A549 (cell line): ENCODE results near the gene MESD. TPM values are rescaled to one million over a fixed set of nuclear protein-coding genes. Genes with fewer than 3 reads are reported as not detected.

Source experiments
- ATAC-seq, 2 experiments: fragments of 200-7000 bp in 1 of 2; fragments of >200 bp in 1 of 2; cut with Nextera tagmentation in 1 of 2; cut with Tn5 transposase in 1 of 2; 3 replicates each; pipeline versions ENCODE4 v1.8.0 to v1.9.1; 2018 to 2020; ENCODE audit warnings: mild to moderate bottlenecking in 1 of 2, moderate library complexity in 1 of 2
- CTCF ChIA-PET: fragments of 300-600 bp; sonication (Branson Sonifier 250); formaldehyde crosslinking; extraction: SDS; loops from one replicate; lab custom pipeline; 2021; ENCODE audit warnings: antibody characterized with exemption, inconsistent platforms; lab: Yijun Ruan, JAX
- POLR2A ChIA-PET: fragments of 350-600 bp; formaldehyde crosslinking; extraction: SDS; loops from one replicate; lab custom pipeline; 2021; ENCODE audit warnings: antibody characterized with exemption, inconsistent platforms; lab: Yijun Ruan, JAX
- DNase-seq, 2 experiments: peaks; one replicate each; pipeline versions ENCODE4 v3.0.0 to v3.0.0-alpha.2; 2011 to 2016; ENCODE audit warnings: low read depth in 1 of 2, low spot score in 1 of 2
- FAIRE-seq: peaks from 2 replicates; lab custom pipeline; 2011; peaks lifted over from hg19 to GRCh38; lab: Jason Lieb, UNC
- H3K27ac ChIP-seq, 2 experiments: fragments of >200 bp; sonication (Bioruptor Twin); formaldehyde crosslinking; 3 replicates each; pipeline ENCODE4 v1.5.1; 2016 to 2017
- H3K4me1 ChIP-seq: fragments of >200 bp; sonication (Bioruptor Twin); formaldehyde crosslinking; 3 replicates; pipeline ENCODE4 v1.6.1; 2016
- H3K4me2 ChIP-seq: fragments of >200 bp; sonication (Bioruptor Twin); formaldehyde crosslinking; 3 replicates; pipeline ENCODE4 v1.6.1; 2016
- H3K4me3 ChIP-seq: fragments of >200 bp; sonication (Bioruptor Twin); formaldehyde crosslinking; 3 replicates; pipeline ENCODE4 v1.5.1; 2016
- H3K9me3 ChIP-seq: fragments of >200 bp; sonication (Bioruptor Twin); formaldehyde crosslinking; 3 replicates; pipeline ENCODE4 v1.6.1; 2016
- BCL3 ChIP-seq: fragments of >200 bp; sonication (Bioruptor Twin); formaldehyde crosslinking; IDR thresholded peaks from 3 replicates; pipeline ENCODE4 v1.6.1; 2016
- BHLHE40 ChIP-seq: IDR thresholded peaks from 2 replicates; pipeline ENCODE4 v1.6.1; 2012; ENCODE audit warnings: low read depth, low read length, inconsistent platforms
- CBX8 ChIP-seq: fragments of 200-600 bp; sonication (generic); IDR thresholded peaks from 2 replicates; pipeline ENCODE4 v1.6.1; 2016
- CEBPB ChIP-seq, 2 experiments: fragments of >200 bp in 1 of 2; sonication (Bioruptor Twin) in 1 of 2; formaldehyde crosslinking in 1 of 2; IDR thresholded peaks; 2 replicates each; pipeline ENCODE4 v1.6.1; 2012 to 2016
- CHD4 ChIP-seq: fragments of 200-600 bp; sonication (generic); IDR thresholded peaks from 2 replicates; pipeline ENCODE4 v1.6.1; 2016; ENCODE audit warnings: antibody characterized with exemption, mild to moderate bottlenecking, borderline replicate concordance
- E2F6 ChIP-seq: IDR thresholded peaks from 2 replicates; pipeline ENCODE4 v1.6.1; 2012; ENCODE audit warnings: low read depth, borderline replicate concordance
- EHMT2 ChIP-seq: fragments of 200-600 bp; sonication (generic); IDR thresholded peaks from 2 replicates; pipeline ENCODE4 v1.6.1; 2016; ENCODE audit warnings: antibody characterized with exemption, low read depth, mild to moderate bottlenecking, moderate library complexity
- ESRRA ChIP-seq: fragments of 150-350 bp; IDR thresholded peaks from 2 replicates; pipeline ENCODE4 v1.6.1; 2014; ENCODE audit warnings: mild to moderate bottlenecking, low read length, borderline replicate concordance
- FOSL2 ChIP-seq, 2 experiments: fragments of 450-650 bp in 1 of 2; fragments of >200 bp in 1 of 2; sonication (Bioruptor Twin) in 1 of 2; formaldehyde crosslinking; IDR thresholded peaks; 2 replicates each; pipeline versions ENCODE4 v1.5.0 to v1.6.1; 2016 to 2020; ENCODE audit warnings: mild to moderate bottlenecking in 1 of 2, moderate library complexity in 1 of 2
- FOXS1 ChIP-seq: fragments of 250-450 bp; sonication (Bioruptor Pico); IDR thresholded peaks from 2 replicates; pipeline ENCODE4 v1.5.0; 2020; ENCODE audit warnings: mild to moderate bottlenecking, moderate library complexity
- HDAC2 ChIP-seq: fragments of 200-600 bp; sonication (generic); IDR thresholded peaks from 2 replicates; pipeline ENCODE4 v1.6.1; 2016
- HOXA7 ChIP-seq: fragments of 250-450 bp; sonication (Bioruptor Pico); IDR thresholded peaks from 2 replicates; pipeline ENCODE4 v1.5.0; 2020; ENCODE audit warnings: mild to moderate bottlenecking, moderate library complexity
- KDM1A ChIP-seq: fragments of 200-600 bp; sonication (generic); IDR thresholded peaks from 2 replicates; pipeline ENCODE4 v1.6.1; 2016; ENCODE audit warnings: low read depth, mild to moderate bottlenecking
- MAFK ChIP-seq: fragments of 450-650 bp; IDR thresholded peaks from 2 replicates; pipeline ENCODE4 v1.6.1; 2014; ENCODE audit not compliant: partially characterized antibody
- MAX ChIP-seq: IDR thresholded peaks from 2 replicates; pipeline ENCODE4 v1.6.1; 2012
- MAZ ChIP-seq: fragments of 150-350 bp; IDR thresholded peaks from 2 replicates; pipeline ENCODE4 v1.6.1; 2014; ENCODE audit warnings: antibody characterized with exemption, low read depth, low read length, borderline replicate concordance
- MYC ChIP-seq: IDR thresholded peaks from 2 replicates; pipeline ENCODE4 v1.6.1; 2012; ENCODE audit warnings: mild to moderate bottlenecking, inconsistent platforms, low read length, improper control_type of control experiment, borderline replicate concordance
- NPAS2 ChIP-seq: fragments of 250-450 bp; sonication (Bioruptor Pico); IDR thresholded peaks from 2 replicates; pipeline ENCODE4 v1.8.0; 2022; ENCODE audit warnings: mild to moderate bottlenecking, moderate library complexity, borderline replicate concordance
- PBX3 ChIP-seq: IDR thresholded peaks from 2 replicates; pipeline ENCODE4 v1.6.1; 2012
- PHF8 ChIP-seq: fragments of 200-600 bp; sonication (generic); IDR thresholded peaks from 2 replicates; pipeline ENCODE4 v1.6.1; 2016; ENCODE audit warnings: low read depth, mild to moderate bottlenecking, antibody characterized with exemption, moderate library complexity, borderline replicate concordance
- POLR2AphosphoS2 ChIP-seq: conservative IDR thresholded peaks from 2 replicates; pipeline ENCODE4 v1.6.1; 2012; ENCODE audit warnings: low read length, improper control_type of control experiment, inconsistent platforms
- RAD21 ChIP-seq, 2 experiments: fragments of >200 bp in 1 of 2; sonication (Bioruptor Twin) in 1 of 2; formaldehyde crosslinking in 1 of 2; IDR thresholded peaks in 1 of 2; conservative IDR thresholded peaks in 1 of 2; 2 replicates in 1 of 2; 3 replicates in 1 of 2; pipeline ENCODE4 v1.6.1; 2012 to 2018; ENCODE audit warnings: inconsistent platforms in 1 of 2
- RCOR1 ChIP-seq: fragments of 150-350 bp; IDR thresholded peaks from 2 replicates; pipeline ENCODE4 v1.6.1; 2014; ENCODE audit warnings: antibody characterized with exemption, low read length, low read depth
- RFX5 ChIP-seq: fragments of 450-650 bp; IDR thresholded peaks from 2 replicates; pipeline ENCODE4 v1.7.1; 2014; ENCODE audit warnings: antibody characterized with exemption, mild to moderate bottlenecking, moderate library complexity
- RNF2 ChIP-seq: fragments of 200-600 bp; sonication (generic); IDR thresholded peaks from 2 replicates; pipeline ENCODE4 v1.6.1; 2016; ENCODE audit warnings: low read depth, mild to moderate bottlenecking, antibody characterized with exemption, moderate library complexity, borderline replicate concordance
- SMC3 ChIP-seq: fragments of >200 bp; sonication (Bioruptor Twin); formaldehyde crosslinking; IDR thresholded peaks from 3 replicates; pipeline ENCODE4 v1.6.1; 2018; ENCODE audit warnings: inconsistent platforms
- SREBF2 ChIP-seq: fragments of 450-650 bp; IDR thresholded peaks from 2 replicates; pipeline ENCODE4 v1.6.1; 2014; ENCODE audit warnings: mild to moderate bottlenecking, moderate library complexity
- ZNF302 ChIP-seq: fragments of 250-450 bp; sonication (Bioruptor Pico); IDR thresholded peaks from 2 replicates; pipeline ENCODE4 v1.9.0; 2021; ENCODE audit warnings: inconsistent platforms, mild to moderate bottlenecking, moderate library complexity
- ZSCAN20 ChIP-seq: fragments of 250-450 bp; sonication (Bioruptor Pico); IDR thresholded peaks from 2 replicates; pipeline ENCODE4 v1.8.0; 2022; ENCODE audit warnings: mild to moderate bottlenecking, moderate library complexity
- WGBS: methylation state at CpG from one replicate; pipeline ENCODE4 v1.1.6; 2017; ENCODE audit errors: missing lambda C conversion rate; 5-methylcytosine and 5-hydroxymethylcytosine counted together
- polyA plus RNA-seq, 4 experiments: library from polyadenylated mRNA; depleted of rRNA in 3 of 4; stranded (reverse); fragments of >200 nt; fragmentation: RNase III in 1 of 4; extraction: RNeasy Plus Mini Kit Qiagen cat#74134 plus additional on column Dnase treatment in 1 of 4; gene quantifications; 2 replicates in 3 of 4; 3 replicates in 1 of 4; pipeline ENCODE4 v1.2.3, GENCODE V29; 2011 to 2017

Gene MESD
- polyA plus RNA-seq, 2 of the 4 experiments (the other 2 are of a cell fraction), result 35.6 to 39.4 TPM

- WGBS, result 92% methylated on average over 3 of the region's 3 CpGs
- no peaks in the 10 kb centered on the region; the same call in 2 of the 3 replicates for H3K4me1 ChIP-seq
- DNase-seq, result peak in 1 of 2 experiments; percentile 20
- no peak for TF ChIP-seq ZNF302 (CRISPR knock-in tag)
- no peak for TF ChIP-seq MAFK
- TF ChIP-seq RNF2, result no peak
- no peak for TF ChIP-seq BCL3
- no peak for TF ChIP-seq RCOR1
- no peak for TF ChIP-seq SREBF2
- no peak for TF ChIP-seq NPAS2 (CRISPR knock-in tag)
- no peak for TF ChIP-seq RFX5
- no peak for TF ChIP-seq EHMT2
- TF ChIP-seq FOXS1 (CRISPR knock-in tag), result no peak
- TF ChIP-seq, all 56 proteins: peak for 0
- CTCF ChIA-PET, result interaction anchor here (0.7 to 1.7 kb wide), 4 partner anchors 13 to 459 kb away, joined by 3 to 6 read pairs (median 3); no protein-coding TSS in a partner anchor
- Histone ChIP-seq H3K4me2 (no peak overlapping the region), H3K27ac (no peak overlapping the region), H3K9me3 (no peaks in the 10 kb centered on the region), H3K4me3 (no peak overlapping the region)
- POLR2A ChIA-PET, result no interaction called here
- no peak for FAIRE-seq
- ATAC-seq, result peak; percentile 57 to 74; a peak in 5 of 6 replicates
These were observed 54.8 kb downstream of the MESD start for GRCh38 chr15:80934761-80935221.

GRCh38 chr15:80932989-80933388 lies 56.6 kb downstream of the MESD start:
- DNase-seq, result no peak
- TF ChIP-seq MAZ (no peak), MYC (no peak), BHLHE40 (no peak), BCL3 (no peak), HDAC2 (no peak), ZSCAN20 (CRISPR knock-in tag) (no peak), RFX5 (no peak), KDM1A (no peak), FOSL2 (IDR thresholded peaks at IDR 0.05) (no peak), FOSL2 (CRISPR knock-in tag; IDR thresholded peaks at IDR 0.05) (no peak), CBX8 (no peak), PHF8 (no peak)
- ATAC-seq, result no peak
- H3K4me2 ChIP-seq, result no peak overlapping the region
- WGBS, result 92% methylated on average over 15 of the region's 15 CpGs
- ChIA-PET CTCF (no interaction called here), POLR2A (no interaction called here)
- no peak overlapping the region for H3K4me3 ChIP-seq
- FAIRE-seq, result no peak
- no peaks in the 10 kb centered on the region; the same call in 2 of the 3 replicates for H3K4me1 ChIP-seq
- no peaks in the 10 kb centered on the region for H3K9me3 ChIP-seq
- H3K27ac ChIP-seq, result no peak overlapping the region

- H3K4me1 ChIP-seq, result no peaks in the 10 kb centered on the region; the same call in 2 of the 3 replicates
- ChIA-PET POLR2A (no interaction called here), CTCF (no interaction called here)
- no peak overlapping the region for H3K27ac ChIP-seq
- WGBS, result 73% methylated on average over 5 of the region's 5 CpGs
- no peak for TF ChIP-seq RNF2
- no peak for TF ChIP-seq RAD21 (conservative IDR thresholded peaks at IDR 0.05 in 1 of 2, IDR thresholded peaks at IDR 0.05 in 1 of 2)
- TF ChIP-seq ZNF302 (CRISPR knock-in tag), result no peak
- TF ChIP-seq HDAC2, result no peak
- no peak for TF ChIP-seq PBX3
- TF ChIP-seq MYC, result no peak
- TF ChIP-seq CEBPB (IDR thresholded peaks at IDR 0.05), result no peak
- TF ChIP-seq ESRRA, result no peak
- TF ChIP-seq SMC3, result no peak
- TF ChIP-seq MAX, result no peak
- TF ChIP-seq PHF8, result no peak
- TF ChIP-seq BCL3, result no peak
- no peak for TF ChIP-seq EHMT2
- TF ChIP-seq RCOR1, result no peak
- TF ChIP-seq POLR2AphosphoS2, result no peak
- TF ChIP-seq HOXA7, result no peak
- no peak for TF ChIP-seq CHD4
- TF ChIP-seq E2F6, result no peak
- H3K9me3 ChIP-seq, result no peaks in the 10 kb centered on the region
- H3K4me2 ChIP-seq, result no peak overlapping the region
- ATAC-seq (no peak), DNase-seq (no peak), FAIRE-seq (no peak)
- no peak overlapping the region for H3K4me3 ChIP-seq
These were observed 57.2 kb downstream of the MESD start for GRCh38 chr15:80932513-80932815.
